Adrenal gland (tissue), 5 donors: ENCODE data around the gene HEPHL1.

Source experiments
- CTCF ChIP-seq, 6 experiments: fragments of 450-650 bp in 4 of 6; fragments of 200-600 bp in 2 of 6; sonication (generic) in 1 of 6; IDR thresholded peaks; 1 replicate in 5 of 6; 2 replicates in 1 of 6; pipeline versions ENCODE4 v1.5.1 to v1.8.0; 2016 to 2021; ENCODE audit warnings: antibody characterized with exemption in 6 of 6, mild to moderate bottlenecking in 2 of 6, moderate library complexity in 1 of 6
- POLR2A ChIP-seq, 2 donors: fragments of 450-650 bp; IDR thresholded peaks; one replicate each; pipeline ENCODE4 v1.6.1; 2017; ENCODE audit warnings: antibody characterized with exemption in 2 of 2, mild to moderate bottlenecking in 2 of 2, moderate library complexity in 1 of 2
- donor health status: DM: no; HTN: no; CAD: no.

- TF ChIP-seq CTCF (IDR thresholded peaks at IDR 0.05), result no peak
- no peak for TF ChIP-seq POLR2A (IDR thresholded peaks at IDR 0.05)
Observed at GRCh38 chr11:94144664-94145063, 123.5 kb downstream of the HEPHL1 start.
